GM19240 (cell line): Measurements from ENCODE around the gene SP2.
A peak's percentile ranks its signal among the peaks of the same experiment; 100 is the strongest.

Experiments used
- DNase-seq: peaks from one replicate; pipeline ENCODE4 v3.0.0; 2011; ENCODE audit warnings: low spot score; ENCODE audit not compliant: insufficient read length

The SP2 gene

GRCh38 chr17:47970725-47971499 lies 74.9 kb downstream of the SP2 start, which contains the start of gene CDK5RAP3:
Gene CDK5RAP3 (plus strand): TSS chr17:47971113. CDS start chr17:47971147, 34 bp downstream.
- DNase-seq: peak; percentile 94

DNA sequence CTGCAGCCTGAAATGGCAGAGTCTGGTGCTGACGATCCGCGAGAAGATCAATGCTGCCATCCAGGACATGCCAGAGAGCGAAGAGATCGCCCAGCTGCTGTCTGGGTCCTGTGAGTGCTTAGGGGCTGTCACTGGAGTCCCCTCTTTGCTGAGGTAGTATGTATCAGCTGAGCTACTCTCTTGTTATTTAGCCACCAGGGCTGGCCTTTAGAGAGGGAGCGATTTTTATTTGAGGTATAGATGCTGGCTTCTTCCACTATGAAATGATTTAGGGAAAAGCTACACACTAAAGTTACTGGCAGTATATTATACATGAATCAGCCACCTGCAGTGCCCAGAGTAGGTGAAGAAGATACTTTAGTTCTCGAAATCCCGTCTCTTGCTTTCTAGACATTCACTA lies 77.5 kb downstream of the SP2 start:
- DNase-seq: no peak

- no peak for DNase-seq
These were observed 79.3 kb downstream of the SP2 start for GRCh38 chr17:47975189-47975822.

DNA sequence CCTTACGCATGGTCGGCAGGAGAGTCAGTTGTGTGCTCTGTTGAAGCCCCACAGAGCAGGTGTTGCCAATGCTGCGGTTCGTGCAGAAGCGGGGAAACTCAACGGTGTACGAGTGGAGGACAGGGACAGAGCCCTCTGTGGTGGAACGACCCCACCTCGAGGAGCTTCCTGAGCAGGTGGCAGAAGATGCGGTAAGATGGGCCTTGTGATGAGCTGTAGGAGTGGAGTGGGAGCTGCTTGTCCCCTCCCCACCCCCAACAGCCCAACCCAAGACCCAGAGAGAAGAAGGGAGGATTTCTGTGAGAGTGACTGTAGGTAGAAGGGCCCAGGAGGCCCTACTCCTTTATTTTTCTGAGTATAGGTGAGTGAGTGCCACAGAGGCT lies 79.8 kb downstream of the SP2 start:
- DNase-seq: no peak

- peak; percentile 76 for DNase-seq
These were observed 82.3 kb downstream of the SP2 start for GRCh38 chr17:47978324-47978723.
